Muscle of leg (tissue), 11 donors: Measurements from ENCODE around the gene SLF2. TPM values are rescaled to one million over a fixed set of nuclear protein-coding genes. Genes with fewer than 3 reads are reported as not detected.

Source experiments
- DNase-seq: peaks from one replicate; pipeline ENCODE4 v3.0.0; 2013
- H3K27ac ChIP-seq: one replicate; pipeline ENCODE4 v1.5.1; 2013; ENCODE audit warnings: mild to moderate bottlenecking, low read length, control low read depth
- H3K27me3 ChIP-seq: one replicate; pipeline ENCODE4 v1.6.1; 2013; ENCODE audit warnings: low read length; ENCODE audit not compliant: control insufficient read depth, insufficient read depth
- H3K36me3 ChIP-seq: one replicate; pipeline ENCODE4 v1.6.1; 2013; ENCODE audit warnings: low read length; ENCODE audit not compliant: control insufficient read depth, insufficient read depth
- H3K4me1 ChIP-seq: one replicate; pipeline ENCODE4 v1.6.1; 2013; ENCODE audit warnings: low read length; ENCODE audit not compliant: control insufficient read depth, insufficient read depth
- H3K4me3 ChIP-seq: one replicate; pipeline ENCODE4 v1.5.1; 2013; ENCODE audit warnings: low read length, control low read depth
- H3K9me3 ChIP-seq: replicated peaks from 2 replicates; pipeline ENCODE4 v1.6.1; 2013; ENCODE audit warnings: low read depth, low read length; ENCODE audit not compliant: control insufficient read depth
- WGBS: methylation state at CpG from one replicate; pipeline ENCODE4 v1.1.5; 2013; ENCODE audit warnings: missing lambda C conversion rate; ENCODE audit not compliant: insufficient coverage; 5-methylcytosine and 5-hydroxymethylcytosine counted together
- polyA plus RNA-seq, 8 donors: library from polyadenylated mRNA; unstranded; fragments of 120-200 nt; gene quantifications; one replicate each; pipeline versions ENCODE4 v1.2.1 to v1.2.3, GENCODE V29; 2013; ENCODE audit warnings: inconsistent platforms in 1 of 8, low replicate concordance in 1 of 8; ENCODE audit not compliant: insufficient read length in 8 of 8, insufficient read depth in 1 of 8
- total RNA-seq: library from RNA; stranded (reverse); fragments of 120-200 nt; gene quantifications from one replicate; pipeline ENCODE4 v1.2.4, GENCODE V29; 2013

Gene SLF2
- total and polyA plus RNA-seq, 9 donors = 59.1 to 113 (median 81.4) TPM

- no peaks in the 10 kb centered on the region for H3K27me3 ChIP-seq
- peak; percentile 83 for DNase-seq
Observed at GRCh38 chr10:101006593-101007098, 93.9 kb downstream of the SLF2 start.

GRCh38 chr10:101007099-101007711 is 94.4 kb downstream of the SLF2 start:
- Histone ChIP-seq H3K27ac (peak overlapping the region; percentile 81), H3K36me3 (peaks cover 54% of the 10 kb centered on the region), H3K4me1 (peaks cover 68% of the 10 kb centered on the region), H3K4me3 (no peak overlapping the region), H3K9me3 (no peaks in the 10 kb centered on the region), H3K27me3 (no peaks in the 10 kb centered on the region)
- 40% methylated on average over 7 of the region's 11 CpGs for WGBS
- peak; percentile 69 for DNase-seq

More at GRCh38 chr10:101006593-101007098, 93.9 kb downstream of the SLF2 start:
- Histone ChIP-seq H3K4me1 (peaks cover 68% of the 10 kb centered on the region), H3K9me3 (no peaks in the 10 kb centered on the region), H3K36me3 (peaks cover 56% of the 10 kb centered on the region), H3K4me3 (no peak overlapping the region), H3K27ac (peak overlapping the region; percentile 81)
- WGBS = 31% methylated on average over 33 of the region's 33 CpGs

GRCh38 chr10:101007915-101008822 is 95.4 kb downstream of the SLF2 start:
- 52% methylated on average over 9 of the region's 13 CpGs for WGBS
- Histone ChIP-seq H3K27ac (no peak overlapping the region), H3K4me1 (peaks cover 68% of the 10 kb centered on the region), H3K9me3 (no peaks in the 10 kb centered on the region), H3K4me3 (no peak overlapping the region), H3K27me3 (no peaks in the 10 kb centered on the region), H3K36me3 (peaks cover 44% of the 10 kb centered on the region)
- DNase-seq = no peak

- 77% methylated on average over 4 of the region's 6 CpGs for WGBS
- Histone ChIP-seq H3K27me3 (no peaks in the 10 kb centered on the region), H3K27ac (no peak overlapping the region), H3K4me3 (no peak overlapping the region), H3K9me3 (no peaks in the 10 kb centered on the region), H3K36me3 (peaks cover 37% of the 10 kb centered on the region), H3K4me1 (peaks cover 66% of the 10 kb centered on the region)
- no peak for DNase-seq
Observed at GRCh38 chr10:101008823-101009423, 96.2 kb downstream of the SLF2 start.

GRCh38 chr10:101010329-101010728 is 97.6 kb downstream of the SLF2 start:
- H3K4me1 ChIP-seq = peaks cover 61% of the 10 kb centered on the region
- no peak overlapping the region for H3K4me3 ChIP-seq
- H3K9me3 ChIP-seq = no peaks in the 10 kb centered on the region
- H3K36me3 ChIP-seq = peaks cover 23% of the 10 kb centered on the region
- H3K27ac ChIP-seq = no peak overlapping the region
- no peak for DNase-seq
- 92% methylated on average over 13 of the region's 22 CpGs for WGBS
- no peaks in the 10 kb centered on the region for H3K27me3 ChIP-seq

- Histone ChIP-seq H3K4me3 (no peak overlapping the region), H3K36me3 (peaks cover 9% of the 10 kb centered on the region), H3K9me3 (no peaks in the 10 kb centered on the region), H3K27me3 (peaks cover 5% of the 10 kb centered on the region), H3K27ac (no peak overlapping the region), H3K4me1 (peaks cover 48% of the 10 kb centered on the region)
- no peak for DNase-seq
- WGBS = 62% methylated on average over 13 of the region's 22 CpGs
Observed at GRCh38 chr10:101011517-101012423, 99.0 kb downstream of the SLF2 start.

GRCh38 chr10:101012525-101013364 is 100.0 kb downstream of the SLF2 start:
- peaks cover 39% of the 10 kb centered on the region for H3K4me1 ChIP-seq
- no peak overlapping the region for H3K4me3 ChIP-seq
- 13% methylated on average over 8 of the region's 14 CpGs for WGBS
- H3K27ac ChIP-seq = no peak overlapping the region
- DNase-seq = peak; percentile 92
- peaks cover 12% of the 10 kb centered on the region for H3K27me3 ChIP-seq
- H3K36me3 ChIP-seq = no peaks in the 10 kb centered on the region
- H3K9me3 ChIP-seq = no peaks in the 10 kb centered on the region

- WGBS = 72% methylated on average over 9 of the region's 9 CpGs
- Histone ChIP-seq H3K27me3 (peaks cover 18% of the 10 kb centered on the region), H3K4me3 (no peak overlapping the region), H3K27ac (no peak overlapping the region), H3K9me3 (no peaks in the 10 kb centered on the region), H3K36me3 (no peaks in the 10 kb centered on the region), H3K4me1 (peaks cover 40% of the 10 kb centered on the region)
- no peak for DNase-seq
Observed at GRCh38 chr10:101013365-101013825, 100.6 kb downstream of the SLF2 start.
